Renal pelvis (tissue), 4 donors: ENCODE measurements around the gene TXNDC11. TPM values are rescaled to one million over a fixed set of nuclear protein-coding genes. Genes with fewer than 3 reads are reported as not detected.

Experiments used
- DNase-seq: peaks from one replicate; pipeline ENCODE4 v3.0.0-alpha.2; 2013
- polyA plus RNA-seq, 3 donors: library from polyadenylated mRNA; unstranded; fragments of 120-200 nt; gene quantifications; one replicate each; pipeline ENCODE4 v1.2.1, GENCODE V29; 2013; ENCODE audit not compliant: insufficient read length in 3 of 3

TXNDC11 gene
- polyA plus RNA-seq, 3 donors = 40.3 to 47.1 (median 43.1) TPM

GRCh38 chr16:11691235-11691634 lies 51.4 kb downstream of the TXNDC11 start:
- no peak for DNase-seq

DNA sequence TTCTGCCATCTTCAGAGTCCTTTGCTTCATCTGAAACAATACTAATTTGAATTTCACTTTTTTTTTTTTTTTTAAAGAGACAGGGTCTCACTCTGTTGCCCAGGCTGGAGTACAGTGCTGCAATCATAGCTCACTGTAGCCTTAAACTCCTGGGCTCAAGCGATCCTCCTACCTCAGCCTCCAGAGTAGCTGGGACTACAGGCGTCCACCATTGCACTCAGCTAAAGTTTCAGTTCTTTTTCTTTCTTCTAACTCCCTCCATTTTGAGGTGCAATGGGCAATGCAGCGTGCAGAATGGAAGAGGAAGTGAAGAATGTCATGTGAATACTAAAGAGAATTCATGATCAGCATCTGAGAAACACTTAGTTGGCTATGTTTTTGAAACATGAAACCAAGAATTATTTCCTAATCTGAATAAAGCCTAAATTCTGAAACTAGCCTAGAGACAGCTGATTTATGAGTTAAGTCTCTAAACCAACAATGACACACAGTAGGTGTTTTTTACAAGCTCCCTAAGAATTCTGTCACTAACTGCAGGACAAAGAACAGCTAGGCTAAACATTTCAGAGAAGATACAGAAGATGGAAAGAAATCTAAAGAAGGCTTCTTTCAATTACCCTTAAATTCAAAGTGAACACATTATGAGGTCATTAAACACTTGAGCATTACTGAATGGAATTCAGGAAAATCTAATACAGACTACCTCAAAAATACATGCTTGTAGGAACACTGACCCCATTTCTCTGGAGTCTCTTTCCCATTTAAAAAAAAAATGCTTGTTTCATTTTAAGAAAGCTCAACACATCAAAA lies 53.4 kb downstream of the TXNDC11 start:
- DNase-seq = no peak

DNA sequence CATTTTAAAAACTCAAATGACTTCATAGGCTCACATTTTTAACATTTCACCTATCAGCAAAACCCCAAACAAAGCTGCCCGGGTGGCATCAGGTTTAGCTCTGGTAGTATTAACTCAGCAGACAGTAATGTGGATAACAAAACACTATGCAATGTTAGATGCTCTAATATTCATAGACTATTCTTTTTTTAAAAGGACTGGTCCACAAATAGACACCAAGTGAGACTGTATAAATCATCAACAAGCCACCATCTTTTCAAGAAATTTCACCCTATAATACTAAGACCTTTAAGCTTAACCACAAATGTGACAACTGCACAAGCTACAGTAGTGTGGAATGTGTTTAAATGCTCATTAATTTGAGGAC lies 54.2 kb downstream of the TXNDC11 start:
- DNase-seq = no peak

GRCh38 chr16:11687601-11688519 lies 54.8 kb downstream of the TXNDC11 start:
- DNase-seq = no peak

DNA sequence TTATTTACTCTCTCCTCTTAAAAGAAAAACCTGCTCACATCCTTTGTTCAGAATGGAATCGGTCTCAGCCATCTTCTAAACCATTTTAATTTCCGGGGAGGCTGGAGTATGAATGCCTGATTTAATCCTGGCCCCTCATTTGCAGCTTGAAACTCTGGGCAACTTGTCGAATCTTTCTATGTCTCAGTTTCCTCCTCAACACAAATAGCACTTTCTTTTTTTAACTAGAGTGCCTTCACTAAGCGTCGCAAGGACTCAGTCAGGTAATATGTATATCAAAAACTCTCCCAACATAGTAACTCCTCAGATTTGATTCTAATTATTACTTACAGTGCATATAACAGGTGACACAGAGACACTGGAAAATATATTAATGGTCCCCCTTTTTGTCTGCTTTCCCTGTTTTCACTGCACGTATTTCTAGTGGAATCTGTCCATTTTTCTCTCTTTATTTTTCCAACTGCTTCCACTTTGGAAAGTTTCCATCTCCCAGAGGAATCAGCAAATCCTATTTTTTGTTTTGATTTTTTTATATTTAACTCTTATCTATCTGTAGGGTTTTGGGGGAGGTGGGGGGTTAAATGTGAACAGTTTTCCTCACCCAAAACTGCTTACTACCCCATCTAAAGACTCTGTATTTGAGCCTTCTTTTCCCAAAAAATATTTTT lies 55.8 kb downstream of the TXNDC11 start:
- DNase-seq = no peak

- no peak for DNase-seq
Measured at GRCh38 chr16:11685844-11686618, 56.6 kb downstream of the TXNDC11 start.

GRCh38 chr16:11684231-11685025 lies 58.2 kb downstream of the TXNDC11 start:
- DNase-seq = no peak

GRCh38 chr16:11683145-11683544 lies 59.5 kb downstream of the TXNDC11 start:
- no peak for DNase-seq

DNA sequence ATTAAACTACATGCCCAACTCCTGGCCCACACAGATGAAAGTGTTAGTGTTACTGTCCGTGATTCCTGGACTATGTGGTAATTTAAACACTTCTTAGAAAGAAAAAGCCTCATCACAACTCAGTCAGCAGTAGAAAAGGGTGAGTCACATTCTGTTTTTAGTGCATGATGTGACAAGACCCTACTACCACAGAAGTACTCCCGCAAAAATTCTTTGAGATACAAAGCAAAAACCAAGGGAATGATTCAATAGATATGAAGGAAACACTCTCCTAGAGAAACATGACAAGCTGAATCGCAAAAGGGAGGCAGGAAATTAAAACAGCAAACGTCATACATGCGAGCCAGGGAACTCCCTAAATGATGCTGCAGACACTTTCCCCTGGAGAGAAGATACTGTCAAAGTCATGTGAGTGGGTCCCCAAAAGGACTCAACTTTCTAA lies 60.0 kb downstream of the TXNDC11 start:
- DNase-seq = no peak

- no peak for DNase-seq
Measured at GRCh38 chr16:11681976-11682654, 60.5 kb downstream of the TXNDC11 start.

DNA sequence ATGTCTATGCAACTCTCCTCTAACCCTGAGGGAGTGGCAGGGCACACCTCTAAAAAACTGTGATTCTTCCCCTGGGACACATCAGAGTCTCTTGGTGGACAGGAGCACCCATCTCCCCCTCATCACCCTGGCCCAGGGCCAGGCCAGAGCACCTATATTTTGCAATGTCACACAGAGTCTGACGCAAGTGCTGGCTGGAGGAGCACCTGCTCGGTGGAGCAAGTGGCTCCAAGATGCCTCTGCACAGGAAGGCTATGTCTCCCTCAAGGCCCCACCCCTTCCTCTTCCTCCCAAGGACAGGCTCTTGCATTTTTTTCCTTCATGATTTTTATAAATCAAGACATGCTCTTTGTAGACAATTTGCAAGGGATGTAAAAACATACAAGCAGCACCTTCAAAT lies 61.1 kb downstream of the TXNDC11 start:
- no peak for DNase-seq

- DNase-seq = no peak
Measured at GRCh38 chr16:11679941-11680911, 62.4 kb downstream of the TXNDC11 start.

GRCh38 chr16:11679250-11679649 lies 63.4 kb downstream of the TXNDC11 start:
- DNase-seq = no peak

- no peak for DNase-seq
Measured at GRCh38 chr16:11677959-11678881, 64.4 kb downstream of the TXNDC11 start.

DNA sequence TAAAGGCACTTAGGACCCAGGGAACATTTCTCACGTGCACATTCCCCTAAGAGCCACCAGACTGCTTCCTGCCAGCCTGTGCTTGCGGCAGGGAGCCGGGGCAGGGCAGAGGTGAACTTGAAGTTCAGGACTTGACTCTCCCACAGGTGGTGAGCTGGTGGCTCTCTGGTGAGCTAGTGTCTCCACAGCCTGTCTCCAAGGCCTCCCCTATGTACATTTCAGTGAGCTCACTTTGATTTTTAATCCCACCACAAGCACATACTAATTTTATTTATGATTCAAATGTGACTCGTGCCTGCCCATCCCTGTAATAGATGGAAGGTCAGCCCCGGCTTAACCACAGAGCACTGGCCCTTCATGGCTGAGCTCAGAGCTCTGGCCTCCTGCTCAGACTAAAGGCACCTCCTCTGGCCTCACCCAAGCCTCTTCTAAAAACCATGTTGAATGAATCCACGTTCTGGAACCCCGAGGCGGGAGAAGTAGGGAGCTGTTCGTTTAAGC lies 65.2 kb downstream of the TXNDC11 start:
- DNase-seq = no peak

DNA sequence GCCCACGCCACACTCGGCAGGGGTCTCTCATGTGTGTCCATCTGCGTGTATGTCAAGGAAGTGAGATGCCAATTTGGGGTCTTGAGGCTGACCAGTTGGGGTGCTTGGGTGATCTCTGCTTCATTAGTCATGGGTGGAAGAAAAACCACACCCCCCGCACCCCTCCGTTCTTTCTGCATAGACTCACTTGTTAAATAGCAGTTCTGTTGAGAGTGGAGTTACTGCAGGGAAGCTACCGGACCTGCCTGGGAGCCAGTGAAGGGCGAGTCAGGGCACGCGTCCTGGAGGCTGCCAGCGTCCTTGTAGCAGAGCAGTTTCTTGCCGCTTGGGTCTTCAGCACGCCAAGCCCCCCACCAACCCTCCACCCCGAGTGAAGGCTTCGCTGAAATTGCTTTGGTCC lies 65.9 kb downstream of the TXNDC11 start:
- DNase-seq = no peak
